Aorta (tissue), 5 donors: ENCODE data around the gene TTLL13. TPM values are rescaled to one million over a fixed set of nuclear protein-coding genes. Genes with fewer than 3 reads are reported as not detected.
"Not testable (repeated sequence)": the region's sequence is repeated elsewhere in the genome, so short reads cannot be mapped to it uniquely, and the experiment has no call there.

ENCODE experiments used
- ATAC-seq: fragments of 200-7000 bp; cut with Tn5 transposase; one replicate; pipeline ENCODE4 v1.9.1; 2022; ENCODE audit warnings: moderate library complexity; ENCODE audit not compliant: low FRiP score
- DNase-seq, 2 donors: peaks; one replicate each; pipeline ENCODE4 v3.0.0-alpha.2; 2020
- H3K27ac ChIP-seq, 2 donors: one replicate each; pipeline ENCODE4 v1.5.1; 2013; ENCODE audit warnings: low read length in 2 of 2, mild to moderate bottlenecking in 2 of 2, moderate library complexity in 2 of 2, control low read depth in 1 of 2, inconsistent platforms in 1 of 2, low read depth in 1 of 2
- H3K27me3 ChIP-seq, 2 donors: one replicate each; pipeline ENCODE4 v1.6.1; 2013; ENCODE audit warnings: control low read depth in 1 of 2, low read length in 1 of 2, mild to moderate bottlenecking in 1 of 2, moderate library complexity in 1 of 2; ENCODE audit not compliant: insufficient read depth in 2 of 2, control insufficient read depth in 1 of 2
- H3K36me3 ChIP-seq, 2 donors: one replicate each; pipeline ENCODE4 v1.6.1; 2013; ENCODE audit warnings: control low read depth in 1 of 2, low read length in 1 of 2, mild to moderate bottlenecking in 1 of 2; ENCODE audit not compliant: insufficient read depth in 2 of 2, control insufficient read depth in 1 of 2
- H3K4me1 ChIP-seq, 2 donors: one replicate each; pipeline ENCODE4 v1.6.1; 2013; ENCODE audit warnings: low read length in 2 of 2, control low read depth in 1 of 2, mild to moderate bottlenecking in 1 of 2, moderate library complexity in 1 of 2; ENCODE audit not compliant: insufficient read depth in 2 of 2, control insufficient read depth in 1 of 2
- H3K4me3 ChIP-seq, 2 donors: one replicate each; pipeline ENCODE4 v1.5.1; 2013; ENCODE audit warnings: low read length in 2 of 2, control low read depth in 1 of 2, mild to moderate bottlenecking in 1 of 2
- H3K9me3 ChIP-seq: one replicate; pipeline ENCODE4 v1.6.1; 2013; ENCODE audit warnings: mild to moderate bottlenecking, low read length; ENCODE audit not compliant: control insufficient read depth
- WGBS, 2 donors: extraction: QIAGEN DNeasy Blood & Tissue Kit; methylation state at CpG; one replicate each; pipeline ENCODE4 v1.1.7; 2013; 5-methylcytosine and 5-hydroxymethylcytosine counted together
- intact Hi-C, 2 donors: fragments of 100-400 bp; cut with DNase I; formaldehyde crosslinking; loops; one replicate each; pipeline versions ENCODE4 v1.14.2 to v1.15.0; 2022
- polyA plus RNA-seq, 2 donors: library from polyadenylated mRNA; stranded (reverse); fragments of 200-250 nt; gene quantifications; one replicate each; pipeline ENCODE4 v1.2.3, GENCODE V29; 2013
- total RNA-seq, 2 donors: library from RNA; stranded (reverse); fragmentation: NEBNext Ultra II Directional; extraction: Animal tissue kit (Norgen Biotek cat#: 25700); gene quantifications; one replicate each; pipeline ENCODE4 v1.2.1, GENCODE V29; 2021
- donor health status: healthy with polysubstance abuse.
- donor health status: Bipolar disorder and iron deficiency.
- donor health status: DM: no; HTN: no; CAD: no.
- donor health status: DM: no; HTN: no; CAD: no.
- donor health status: DM: yes; HTN: yes; CAD: no.

TTLL13 gene
- total and polyA plus RNA-seq, 4 donors, result not detected

GRCh38 chr15:90243943-90244639, 5.3 kb upstream of the TTLL13 start:
- H3K27me3 ChIP-seq, result no peaks in the 10 kb centered on the region
- no peaks in the 10 kb centered on the region for H3K36me3 ChIP-seq
- no peaks in the 10 kb centered on the region for H3K9me3 ChIP-seq
- H3K27ac ChIP-seq, result no peak overlapping the region
- ATAC-seq (no peak), DNase-seq (no peak)
- 85 to 86% methylated on average over 10 of the region's 10 CpGs for WGBS, 2 donors
- H3K4me3 ChIP-seq, result no peak overlapping the region
- no peaks in the 10 kb centered on the region for H3K4me1 ChIP-seq
- intact Hi-C loops, result no loop called here

GRCh38 chr15:90248789-90249202, 560 bp upstream of the TTLL13 start:
- H3K36me3 ChIP-seq, result no peaks in the 10 kb centered on the region
- no peaks in the 10 kb centered on the region for H3K4me1 ChIP-seq
- no peak overlapping the region for H3K27ac ChIP-seq
- DNase-seq, result no peak
- peak; percentile 6 for ATAC-seq
- H3K9me3 ChIP-seq, result no peaks in the 10 kb centered on the region
- no peaks in the 10 kb centered on the region for H3K27me3 ChIP-seq
- intact Hi-C loops, result no loop called here
- WGBS, 2 donors, result 68 to 71% methylated on average over 6 of the region's 6 CpGs
- no peak overlapping the region for H3K4me3 ChIP-seq

- DNase-seq (peak in 1 of 2 donors; percentile 4), ATAC-seq (no peak)
- WGBS, 2 donors, result 82% methylated on average over 7 of the region's 7 CpGs
- Histone ChIP-seq H3K4me1 (no peaks in the 10 kb centered on the region), H3K36me3 (no peaks in the 10 kb centered on the region), H3K4me3 (no peak overlapping the region), H3K27me3 (no peaks in the 10 kb centered on the region), H3K9me3 (no peaks in the 10 kb centered on the region), H3K27ac (no peak overlapping the region)
- intact Hi-C loops, result no loop called here
Observed at GRCh38 chr15:90257776-90258175, 8.4 kb downstream of the TTLL13 start.

- Histone ChIP-seq H3K4me3 (no peak overlapping the region), H3K9me3 (no peaks in the 10 kb centered on the region), H3K36me3 (no peaks in the 10 kb centered on the region), H3K4me1 (no peaks in the 10 kb centered on the region), H3K27ac (no peak overlapping the region), H3K27me3 (no peaks in the 10 kb centered on the region)
- WGBS, 2 donors, result 77 to 78% methylated on average over 5 of the region's 5 CpGs
- ATAC-seq (no peak), DNase-seq (no peak)
- intact Hi-C loops, result no loop called here
Observed at GRCh38 chr15:90259524-90259923, 10.2 kb downstream of the TTLL13 start.

GRCh38 chr15:90260731-90261130, 11.4 kb downstream of the TTLL13 start:
- H3K9me3 ChIP-seq, H3K27me3 ChIP-seq, H3K4me3 ChIP-seq, H3K36me3 ChIP-seq, H3K27ac ChIP-seq, intact Hi-C loops, ATAC-seq, H3K4me1 ChIP-seq, DNase-seq: not testable (repeated sequence)
- 83 to 90% methylated on average over 5 to 6 of the region's 6 CpGs for WGBS, 2 donors

GRCh38 chr15:90261811-90262210, 12.5 kb downstream of the TTLL13 start:
- H3K9me3 ChIP-seq, result no peaks in the 10 kb centered on the region
- intact Hi-C loops, result no loop called here
- H3K27me3 ChIP-seq, result no peaks in the 10 kb centered on the region
- 87 to 90% methylated on average over 5 of the region's 5 CpGs for whole genome bisulfite sequencing, 2 donors
- H3K36me3 ChIP-seq, result no peaks in the 10 kb centered on the region
- no peaks in the 10 kb centered on the region for H3K4me1 ChIP-seq
- DNase-seq (no peak), ATAC-seq (no peak)
- H3K27ac ChIP-seq, result no peak overlapping the region
- no peak overlapping the region for H3K4me3 ChIP-seq

GRCh38 chr15:90262426-90262825, 13.1 kb downstream of the TTLL13 start:
- ATAC-seq (no peak), DNase-seq (no peak)
- intact Hi-C loops, result no loop called here

GRCh38 chr15:90264671-90265070, 15.3 kb downstream of the TTLL13 start:
- ATAC-seq (no peak), DNase-seq (no peak)
- Histone ChIP-seq H3K4me1 (no peaks in the 10 kb centered on the region), H3K9me3 (no peaks in the 10 kb centered on the region), H3K36me3 (no peaks in the 10 kb centered on the region), H3K27me3 (no peaks in the 10 kb centered on the region), H3K27ac (peak overlapping the region; percentile 84 to 91), H3K4me3 (peak overlapping the region; percentile 37 to 80)
- 38 to 51% methylated on average over 4 of the region's 4 CpGs for WGBS, 2 donors
- intact Hi-C loops, result loop anchor here in 1 of 2 donors (5.0 kb wide), 1 partner anchor 32 kb away; the partner anchor contains the start of genes CIB1 and GDPGP1

More at GRCh38 chr15:90262426-90262825, 13.1 kb downstream of the TTLL13 start:
- no peak overlapping the region for H3K4me3 ChIP-seq
- no peak overlapping the region for H3K27ac ChIP-seq
- H3K36me3 ChIP-seq, result no peaks in the 10 kb centered on the region
- no peaks in the 10 kb centered on the region for H3K27me3 ChIP-seq
- WGBS, 2 donors, result 72 to 80% methylated on average over 5 of the region's 5 CpGs
- H3K9me3 ChIP-seq, result no peaks in the 10 kb centered on the region
- no peaks in the 10 kb centered on the region for H3K4me1 ChIP-seq
